Liver (tissue), 3 donors: Measurements from ENCODE around the gene CACTIN.

Experiments
- HNF4G ChIP-seq: IDR thresholded peaks from 2 replicates; pipeline ENCODE4 v1.6.1; 2016; ENCODE audit warnings: antibody characterized with exemption
- TAF1 ChIP-seq: conservative IDR thresholded peaks from 2 replicates; pipeline ENCODE4 v1.6.1; 2016; ENCODE audit warnings: antibody characterized with exemption, mild to moderate bottlenecking
- YY1 ChIP-seq: IDR thresholded peaks from 2 replicates; pipeline ENCODE4 v1.6.1; 2016; ENCODE audit warnings: antibody characterized with exemption, mild to moderate bottlenecking
- TF ChIP-seq, protein P1 (sequence below): fragments of 150-350 bp; IDR thresholded peaks from 2 replicates; pipeline ENCODE4 v1.5.1; 2017; ENCODE audit warnings: improper control_type of control experiment, low read depth, low read length; ENCODE audit not compliant: missing input control
- TF ChIP-seq, protein P2 (sequence below): IDR thresholded peaks from 2 replicates; pipeline ENCODE4 v1.6.1; 2016; ENCODE audit warnings: antibody characterized with exemption, mild to moderate bottlenecking
- TF ChIP-seq, protein P3 (sequence below): IDR thresholded peaks from 2 replicates; pipeline ENCODE4 v1.6.1; 2016; ENCODE audit warnings: antibody characterized with exemption
- donor health status: healthy.
- donor health status: healthy.

DNA sequence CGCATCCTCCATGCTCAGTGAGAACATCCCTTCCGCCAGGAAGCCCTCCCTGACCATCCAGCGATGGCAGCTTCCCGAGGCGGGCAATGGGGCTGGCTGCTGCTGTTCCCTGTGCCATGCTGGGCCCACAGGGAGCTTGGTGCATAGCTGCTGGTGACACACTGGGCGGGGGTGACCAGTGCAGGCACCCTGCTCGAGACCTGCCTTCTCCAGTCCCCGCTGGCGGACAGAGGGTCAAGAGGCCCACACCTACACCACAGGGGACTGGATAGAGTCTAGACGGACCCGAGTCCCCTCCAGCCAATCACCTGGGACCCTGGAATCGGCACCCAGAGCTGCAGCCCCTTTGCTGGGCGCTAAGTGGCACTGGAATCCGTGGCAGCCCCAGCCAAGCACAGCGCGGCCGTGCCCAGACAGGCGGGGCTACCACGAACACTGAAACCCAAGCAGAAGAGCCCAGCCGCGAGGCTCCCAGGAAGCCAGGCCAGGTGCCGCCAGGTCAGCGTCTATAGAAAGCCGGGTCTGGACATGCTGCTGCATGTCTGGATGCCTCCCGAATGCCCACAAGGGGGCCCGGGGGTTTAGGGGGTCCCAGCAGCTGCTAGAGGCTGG is 11.0 kb downstream of the CACTIN start:
- no peak for TF ChIP-seq YY1
- TF ChIP-seq, protein P1, sequence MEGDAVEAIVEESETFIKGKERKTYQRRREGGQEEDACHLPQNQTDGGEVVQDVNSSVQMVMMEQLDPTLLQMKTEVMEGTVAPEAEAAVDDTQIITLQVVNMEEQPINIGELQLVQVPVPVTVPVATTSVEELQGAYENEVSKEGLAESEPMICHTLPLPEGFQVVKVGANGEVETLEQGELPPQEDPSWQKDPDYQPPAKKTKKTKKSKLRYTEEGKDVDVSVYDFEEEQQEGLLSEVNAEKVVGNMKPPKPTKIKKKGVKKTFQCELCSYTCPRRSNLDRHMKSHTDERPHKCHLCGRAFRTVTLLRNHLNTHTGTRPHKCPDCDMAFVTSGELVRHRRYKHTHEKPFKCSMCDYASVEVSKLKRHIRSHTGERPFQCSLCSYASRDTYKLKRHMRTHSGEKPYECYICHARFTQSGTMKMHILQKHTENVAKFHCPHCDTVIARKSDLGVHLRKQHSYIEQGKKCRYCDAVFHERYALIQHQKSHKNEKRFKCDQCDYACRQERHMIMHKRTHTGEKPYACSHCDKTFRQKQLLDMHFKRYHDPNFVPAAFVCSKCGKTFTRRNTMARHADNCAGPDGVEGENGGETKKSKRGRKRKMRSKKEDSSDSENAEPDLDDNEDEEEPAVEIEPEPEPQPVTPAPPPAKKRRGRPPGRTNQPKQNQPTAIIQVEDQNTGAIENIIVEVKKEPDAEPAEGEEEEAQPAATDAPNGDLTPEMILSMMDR = no peak
- TF ChIP-seq TAF1 = no peak
- TF ChIP-seq HNF4G = no peak
- TF ChIP-seq, protein P2, sequence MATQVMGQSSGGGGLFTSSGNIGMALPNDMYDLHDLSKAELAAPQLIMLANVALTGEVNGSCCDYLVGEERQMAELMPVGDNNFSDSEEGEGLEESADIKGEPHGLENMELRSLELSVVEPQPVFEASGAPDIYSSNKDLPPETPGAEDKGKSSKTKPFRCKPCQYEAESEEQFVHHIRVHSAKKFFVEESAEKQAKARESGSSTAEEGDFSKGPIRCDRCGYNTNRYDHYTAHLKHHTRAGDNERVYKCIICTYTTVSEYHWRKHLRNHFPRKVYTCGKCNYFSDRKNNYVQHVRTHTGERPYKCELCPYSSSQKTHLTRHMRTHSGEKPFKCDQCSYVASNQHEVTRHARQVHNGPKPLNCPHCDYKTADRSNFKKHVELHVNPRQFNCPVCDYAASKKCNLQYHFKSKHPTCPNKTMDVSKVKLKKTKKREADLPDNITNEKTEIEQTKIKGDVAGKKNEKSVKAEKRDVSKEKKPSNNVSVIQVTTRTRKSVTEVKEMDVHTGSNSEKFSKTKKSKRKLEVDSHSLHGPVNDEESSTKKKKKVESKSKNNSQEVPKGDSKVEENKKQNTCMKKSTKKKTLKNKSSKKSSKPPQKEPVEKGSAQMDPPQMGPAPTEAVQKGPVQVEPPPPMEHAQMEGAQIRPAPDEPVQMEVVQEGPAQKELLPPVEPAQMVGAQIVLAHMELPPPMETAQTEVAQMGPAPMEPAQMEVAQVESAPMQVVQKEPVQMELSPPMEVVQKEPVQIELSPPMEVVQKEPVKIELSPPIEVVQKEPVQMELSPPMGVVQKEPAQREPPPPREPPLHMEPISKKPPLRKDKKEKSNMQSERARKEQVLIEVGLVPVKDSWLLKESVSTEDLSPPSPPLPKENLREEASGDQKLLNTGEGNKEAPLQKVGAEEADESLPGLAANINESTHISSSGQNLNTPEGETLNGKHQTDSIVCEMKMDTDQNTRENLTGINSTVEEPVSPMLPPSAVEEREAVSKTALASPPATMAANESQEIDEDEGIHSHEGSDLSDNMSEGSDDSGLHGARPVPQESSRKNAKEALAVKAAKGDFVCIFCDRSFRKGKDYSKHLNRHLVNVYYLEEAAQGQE = no peak
- TF ChIP-seq, protein P3, sequence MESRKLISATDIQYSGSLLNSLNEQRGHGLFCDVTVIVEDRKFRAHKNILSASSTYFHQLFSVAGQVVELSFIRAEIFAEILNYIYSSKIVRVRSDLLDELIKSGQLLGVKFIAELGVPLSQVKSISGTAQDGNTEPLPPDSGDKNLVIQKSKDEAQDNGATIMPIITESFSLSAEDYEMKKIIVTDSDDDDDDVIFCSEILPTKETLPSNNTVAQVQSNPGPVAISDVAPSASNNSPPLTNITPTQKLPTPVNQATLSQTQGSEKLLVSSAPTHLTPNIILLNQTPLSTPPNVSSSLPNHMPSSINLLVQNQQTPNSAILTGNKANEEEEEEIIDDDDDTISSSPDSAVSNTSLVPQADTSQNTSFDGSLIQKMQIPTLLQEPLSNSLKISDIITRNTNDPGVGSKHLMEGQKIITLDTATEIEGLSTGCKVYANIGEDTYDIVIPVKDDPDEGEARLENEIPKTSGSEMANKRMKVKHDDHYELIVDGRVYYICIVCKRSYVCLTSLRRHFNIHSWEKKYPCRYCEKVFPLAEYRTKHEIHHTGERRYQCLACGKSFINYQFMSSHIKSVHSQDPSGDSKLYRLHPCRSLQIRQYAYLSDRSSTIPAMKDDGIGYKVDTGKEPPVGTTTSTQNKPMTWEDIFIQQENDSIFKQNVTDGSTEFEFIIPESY = no peak
